IgD-negative memory B cell (primary cell): ENCODE measurements around the gene CAPN7. TPM values are rescaled to one million over a fixed set of nuclear protein-coding genes. Genes with fewer than 3 reads are reported as not detected.
"Not testable (repeated sequence)": the region's sequence is repeated elsewhere in the genome, so short reads cannot be mapped to it uniquely, and the experiment has no call there.

Experiments
- H3K27ac Mint-ChIP-seq, 3 donors: one replicate each; pipeline ENCODE4 v1.8.0; 2020 to 2022; ENCODE audit warnings: mild to moderate bottlenecking in 3 of 3, mixed read lengths in 3 of 3, moderate library complexity in 1 of 3
- H3K27me3 Mint-ChIP-seq: one replicate; pipeline ENCODE4 v1.8.0; 2021; ENCODE audit warnings: mixed read lengths
- H3K36me3 Mint-ChIP-seq: one replicate; pipeline ENCODE4 v1.8.0; 2020; ENCODE audit warnings: mild to moderate bottlenecking, mixed read lengths
- H3K4me1 Mint-ChIP-seq, 3 donors: one replicate each; pipeline ENCODE4 v1.8.0; 2020 to 2022; ENCODE audit warnings: mixed read lengths in 3 of 3, mild to moderate bottlenecking in 1 of 3
- H3K4me3 Mint-ChIP-seq, 4 donors: one replicate each; pipeline ENCODE4 v1.8.0; 2020 to 2022; ENCODE audit warnings: mild to moderate bottlenecking in 4 of 4, mixed read lengths in 4 of 4, moderate library complexity in 3 of 4
- H3K9me3 Mint-ChIP-seq, 3 donors: one replicate each; pipeline ENCODE4 v1.8.0; 2020 to 2021; ENCODE audit warnings: mixed read lengths in 3 of 3, mild to moderate bottlenecking in 1 of 3
- polyA plus RNA-seq: library from polyadenylated mRNA; unstranded; fragments of 300-500 nt; fragmentation: Illumina TruSeq; gene quantifications from one replicate; pipeline ENCODE4 v1.2.3, GENCODE V29; 2021

The CAPN7 gene
- 27.8 TPM for polyA plus RNA-seq

DNA sequence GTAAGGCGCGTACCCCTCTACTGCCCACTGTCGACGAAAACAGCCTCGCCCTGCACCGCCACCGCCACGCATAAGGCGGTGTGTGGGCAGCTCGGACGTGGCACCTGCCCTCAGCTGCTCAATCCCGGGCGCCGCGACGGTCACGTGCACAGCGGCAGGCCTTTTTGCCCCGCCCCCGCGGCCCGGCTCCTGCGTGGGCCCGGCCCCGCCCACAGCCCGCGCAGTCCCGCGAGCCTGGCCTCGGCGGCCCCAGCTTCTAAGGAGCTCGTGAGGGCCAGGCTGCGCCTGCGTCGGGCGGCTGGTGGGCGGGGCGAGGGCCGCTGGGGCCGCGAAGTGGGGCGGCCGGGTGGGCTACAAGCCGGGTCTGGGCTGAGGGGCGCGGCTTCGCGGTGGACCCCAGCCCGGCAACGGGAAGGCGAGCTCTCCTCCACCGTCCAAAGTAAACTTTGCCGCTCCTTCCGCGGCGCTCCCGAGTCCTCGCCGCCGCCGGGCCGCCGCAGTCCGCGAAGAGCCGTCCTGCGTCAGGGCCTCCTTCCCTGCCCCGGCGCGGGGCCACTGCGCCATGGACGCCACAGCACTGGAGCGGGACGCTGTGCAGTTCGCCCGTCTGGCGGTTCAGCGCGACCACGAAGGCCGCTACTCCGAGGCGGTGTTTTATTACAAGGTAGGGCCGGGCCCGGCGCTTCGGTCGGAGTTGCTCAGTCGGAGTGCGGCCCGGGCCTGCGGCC lies at the start of gene CAPN7:
Gene CAPN7 (plus strand): TSS at position 313 of the 728 bp plus-strand sequence. CDS start 250 bp downstream, at position 563.
- Mint-ChIP-seq H3K4me1 (peaks cover 10 to 21% (median 14%) of the 10 kb centered on the region in 3 donors), H3K27ac (peak within 1 kb of the TSS; percentile 43 to 88 (median 80)), H3K9me3 (no peaks in the 10 kb centered on the region), H3K36me3 (no peaks in the 10 kb centered on the region), H3K4me3 (peak within 1 kb of the TSS; percentile 76 to 97 (median 90)), H3K27me3 (no peaks in the 10 kb centered on the region)

DNA sequence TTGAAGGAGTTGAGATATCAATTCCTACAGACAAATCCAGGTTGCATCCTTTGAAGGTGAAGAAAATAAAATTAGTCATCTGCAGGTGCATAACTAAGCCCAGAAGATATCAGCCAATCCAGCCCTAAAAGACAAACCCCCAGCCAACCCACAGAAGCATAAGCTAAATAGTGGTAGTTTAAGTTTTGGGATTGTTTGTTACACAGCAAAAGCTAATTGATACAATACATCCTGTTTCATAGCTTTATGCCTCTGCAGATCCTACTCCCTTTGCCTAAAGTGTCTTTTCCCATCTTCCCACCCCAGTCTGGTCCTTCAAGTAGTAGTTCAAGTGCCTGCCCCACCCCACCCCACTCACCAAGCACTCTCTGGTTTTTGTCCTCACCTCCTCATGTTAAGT lies 48.6 kb upstream of the CAPN7 start:
- H3K4me3 Mint-ChIP-seq, result no peak overlapping the region
- peaks cover 30% of the 10 kb centered on the region for H3K27me3 Mint-ChIP-seq
- H3K4me1 Mint-ChIP-seq, result peaks cover 0 to 4% (median 1%) of the 10 kb centered on the region in 3 donors
- H3K9me3 Mint-ChIP-seq, result no peaks in the 10 kb centered on the region
- H3K36me3 Mint-ChIP-seq, result no peaks in the 10 kb centered on the region
- no peak overlapping the region for H3K27ac Mint-ChIP-seq

DNA sequence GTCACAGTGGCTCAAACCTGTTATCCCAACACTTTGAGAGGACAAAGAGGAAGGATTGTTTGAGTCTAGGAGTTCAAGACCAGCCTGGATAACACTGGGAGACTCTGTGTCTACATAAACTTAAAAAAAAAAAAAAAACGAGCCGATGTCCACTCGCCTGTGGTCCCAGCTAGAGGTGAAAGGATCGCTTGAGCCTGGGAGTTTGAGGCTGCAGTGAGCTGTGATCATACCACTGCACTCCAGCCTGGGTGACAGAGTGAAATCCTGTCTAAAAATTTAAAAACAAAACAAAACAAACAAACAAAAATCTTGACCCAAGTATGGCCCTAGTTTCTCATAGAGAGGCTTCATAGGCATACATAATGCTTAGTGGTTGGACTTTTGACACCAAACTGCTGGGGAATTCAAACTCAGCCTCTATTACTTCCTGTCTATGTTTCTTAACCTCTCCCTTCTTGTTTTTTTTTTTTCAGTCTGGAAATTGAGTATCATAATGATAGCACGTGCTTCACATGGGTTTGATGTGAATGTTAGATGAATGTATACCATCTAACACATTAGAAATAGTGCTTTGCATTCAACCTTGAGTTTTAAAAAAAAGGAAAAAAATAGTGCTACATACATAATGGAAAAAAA lies 46.4 kb upstream of the CAPN7 start:
- H3K9me3 Mint-ChIP-seq, result no peaks in the 10 kb centered on the region
- no peak overlapping the region for H3K27ac Mint-ChIP-seq
- H3K36me3 Mint-ChIP-seq, result no peaks in the 10 kb centered on the region
- no peak overlapping the region for H3K4me3 Mint-ChIP-seq
- H3K4me1 Mint-ChIP-seq, result peaks cover 0 to 4% (median 1%) of the 10 kb centered on the region in 3 donors
- peaks cover 17% of the 10 kb centered on the region for H3K27me3 Mint-ChIP-seq

DNA sequence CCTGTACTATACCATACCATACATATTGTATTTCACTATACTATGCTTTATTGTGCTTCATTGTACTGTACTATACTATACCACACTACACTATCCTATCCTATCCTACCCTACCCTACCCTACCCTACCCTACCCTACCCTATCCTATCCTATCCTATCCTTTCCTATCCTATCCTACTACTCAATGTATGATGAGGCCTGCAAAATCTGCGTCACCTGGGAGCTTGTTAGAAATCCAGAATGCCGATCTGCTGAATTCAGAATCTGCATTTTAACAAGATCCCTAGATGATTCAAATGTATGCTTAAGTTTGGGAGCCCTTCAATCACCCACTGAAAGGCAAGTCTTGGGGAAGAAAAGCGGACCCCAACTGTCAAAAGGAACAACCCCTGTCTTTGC lies 45.4 kb upstream of the CAPN7 start:
- no peak overlapping the region for H3K27ac Mint-ChIP-seq
- H3K4me1 Mint-ChIP-seq, result peaks cover 1 to 4% (median 1%) of the 10 kb centered on the region in 3 donors
- H3K27me3 Mint-ChIP-seq, result peaks cover 8% of the 10 kb centered on the region
- no peak overlapping the region for H3K4me3 Mint-ChIP-seq
- H3K9me3 Mint-ChIP-seq, result no peaks in the 10 kb centered on the region
- H3K36me3 Mint-ChIP-seq, result no peaks in the 10 kb centered on the region

DNA sequence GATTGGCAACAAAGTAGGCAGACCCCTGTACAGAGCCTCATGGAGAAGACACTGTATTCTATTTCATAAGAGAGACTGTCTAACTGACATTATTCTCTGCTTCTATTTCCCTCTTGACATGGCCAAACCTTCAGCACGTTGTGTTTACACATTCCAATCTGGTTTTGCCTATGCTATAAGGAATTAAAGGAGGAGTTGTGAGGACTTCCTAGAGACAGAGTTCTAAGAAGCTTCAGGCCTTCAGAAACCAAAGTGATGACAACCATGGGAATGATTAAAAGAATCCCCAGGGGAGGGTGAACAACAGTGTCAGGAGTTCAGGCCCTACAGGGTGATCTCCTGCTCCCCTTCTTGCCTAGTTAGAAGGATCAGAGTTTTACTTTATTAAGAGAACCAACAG lies 44.9 kb upstream of the CAPN7 start:
- peaks cover 8% of the 10 kb centered on the region for H3K27me3 Mint-ChIP-seq
- no peaks in the 10 kb centered on the region for H3K9me3 Mint-ChIP-seq
- peaks cover 3 to 6% (median 5%) of the 10 kb centered on the region in 3 donors for H3K4me1 Mint-ChIP-seq
- H3K36me3 Mint-ChIP-seq, result no peaks in the 10 kb centered on the region
- H3K27ac Mint-ChIP-seq, result no peak overlapping the region
- H3K4me3 Mint-ChIP-seq, result no peak overlapping the region

DNA sequence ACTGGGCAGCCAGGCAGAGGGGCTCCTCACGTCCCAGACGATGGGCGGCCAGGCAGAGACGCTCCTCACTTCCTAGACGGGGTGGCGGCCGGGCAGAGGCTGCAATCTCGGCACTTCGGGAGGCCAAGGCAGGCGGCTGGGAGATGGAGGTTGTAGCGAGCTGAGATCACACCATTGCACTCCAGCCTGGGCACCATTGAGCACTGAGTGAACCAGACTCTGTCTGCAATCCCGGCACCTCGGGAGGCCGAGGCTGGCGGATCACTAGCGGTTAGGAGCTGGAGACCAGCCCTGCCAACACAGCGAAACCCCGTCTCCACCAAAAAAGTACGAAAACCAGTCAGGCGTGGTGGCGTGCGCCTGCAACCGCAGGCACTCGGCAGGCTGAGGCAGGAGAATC lies 42.4 kb upstream of the CAPN7 start:
- not testable (repeated sequence) for H3K4me1 Mint-ChIP-seq, H3K9me3 Mint-ChIP-seq, H3K27ac Mint-ChIP-seq, H3K27me3 Mint-ChIP-seq, H3K36me3 Mint-ChIP-seq, H3K4me3 Mint-ChIP-seq

DNA sequence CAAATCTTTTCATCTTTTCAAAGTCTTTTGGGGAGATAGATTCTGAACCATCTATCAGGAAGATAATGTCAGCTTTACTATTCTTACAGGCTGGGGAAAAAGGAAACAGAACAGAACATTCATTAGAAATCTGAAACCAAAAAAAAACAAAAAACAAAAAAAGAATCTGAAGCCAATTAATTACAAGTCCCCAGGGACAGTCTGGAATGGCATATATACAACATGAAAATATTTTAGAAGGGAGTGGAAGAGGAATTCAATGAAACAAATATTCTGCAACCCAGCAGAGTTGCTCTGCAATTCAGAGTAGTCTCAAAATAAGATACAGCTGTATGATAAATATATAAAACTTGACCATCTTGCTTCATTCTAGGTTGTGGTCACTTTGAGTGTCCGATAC lies 41.7 kb upstream of the CAPN7 start:
- H3K36me3 Mint-ChIP-seq, result no peaks in the 10 kb centered on the region
- H3K27me3 Mint-ChIP-seq, result no peaks in the 10 kb centered on the region
- peaks cover 3 to 6% (median 5%) of the 10 kb centered on the region in 3 donors for H3K4me1 Mint-ChIP-seq
- no peaks in the 10 kb centered on the region for H3K9me3 Mint-ChIP-seq
- no peak overlapping the region for H3K4me3 Mint-ChIP-seq
- H3K27ac Mint-ChIP-seq, result no peak overlapping the region

DNA sequence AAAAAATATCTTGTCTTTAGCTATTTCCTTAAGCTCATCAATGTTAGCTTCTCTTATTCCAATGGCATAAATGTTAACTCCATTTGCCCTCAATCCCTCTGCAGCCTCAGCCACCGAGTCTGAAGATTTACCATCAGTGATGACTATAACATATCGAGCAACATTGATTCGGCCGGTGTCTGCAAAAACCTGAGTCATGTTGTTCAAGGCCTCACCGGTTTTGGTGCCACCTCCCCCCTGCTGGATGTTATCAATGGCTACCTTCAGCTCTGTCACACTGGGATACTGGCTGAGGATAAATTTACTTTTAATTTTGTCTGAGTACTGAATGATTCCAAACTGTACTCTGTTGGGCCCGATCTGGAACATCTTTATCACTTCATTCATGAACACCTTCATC lies 41.0 kb upstream of the CAPN7 start:
- Mint-ChIP-seq H3K9me3 (no peaks in the 10 kb centered on the region), H3K4me3 (no peak overlapping the region), H3K36me3 (no peaks in the 10 kb centered on the region), H3K4me1 (peaks cover 2 to 5% (median 2%) of the 10 kb centered on the region in 3 donors), H3K27me3 (no peaks in the 10 kb centered on the region), H3K27ac (no peak overlapping the region)

DNA sequence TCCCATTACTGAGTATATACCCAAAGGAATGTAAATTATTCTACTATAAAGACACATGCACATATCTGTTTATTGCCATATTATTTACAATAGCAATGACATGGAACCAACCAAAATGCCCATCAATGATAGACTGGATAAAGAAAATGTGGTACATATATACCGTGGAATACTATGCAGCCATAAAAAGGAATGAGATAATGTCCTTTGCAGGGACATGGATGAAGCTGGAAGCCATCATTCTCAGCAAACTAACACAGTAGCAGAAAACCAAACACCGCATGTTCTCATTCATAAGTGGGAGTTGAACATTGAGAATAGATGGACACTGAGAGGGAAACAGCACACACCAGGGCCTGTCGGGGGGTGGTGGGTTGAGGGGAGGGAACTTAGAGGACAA lies 39.7 kb upstream of the CAPN7 start:
- not testable (repeated sequence) for H3K36me3 Mint-ChIP-seq, H3K9me3 Mint-ChIP-seq, H3K4me1 Mint-ChIP-seq, H3K27ac Mint-ChIP-seq, H3K27me3 Mint-ChIP-seq
- peak overlapping the region in 1 of 4 donors; percentile 52 for H3K4me3 Mint-ChIP-seq

DNA sequence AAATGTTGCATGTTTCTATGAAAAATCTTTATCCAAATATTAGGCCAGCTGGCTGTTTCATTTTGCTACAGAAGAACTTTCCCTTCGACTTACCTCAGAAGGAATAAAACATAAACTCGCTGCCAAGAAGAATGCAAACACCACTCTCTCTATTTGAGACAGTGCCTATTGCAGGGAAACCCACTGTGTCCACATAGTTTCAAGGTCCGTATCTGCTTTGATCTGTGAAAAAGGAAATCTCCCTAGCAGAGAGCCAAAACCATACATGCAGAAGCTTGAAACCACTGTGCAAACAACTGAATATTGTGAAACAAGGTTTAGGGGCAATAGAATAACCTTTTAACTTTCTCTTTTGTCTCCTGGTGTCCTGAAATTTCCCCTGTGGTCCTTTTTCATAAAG lies 35.0 kb upstream of the CAPN7 start:
- Mint-ChIP-seq H3K36me3 (no peaks in the 10 kb centered on the region), H3K4me3 (no peak overlapping the region), H3K4me1 (peaks cover 0 to 3% (median 2%) of the 10 kb centered on the region in 3 donors), H3K27me3 (peaks cover 5% of the 10 kb centered on the region), H3K27ac (no peak overlapping the region), H3K9me3 (peaks cover 0 to 2% (median 0%) of the 10 kb centered on the region in 3 donors)

DNA sequence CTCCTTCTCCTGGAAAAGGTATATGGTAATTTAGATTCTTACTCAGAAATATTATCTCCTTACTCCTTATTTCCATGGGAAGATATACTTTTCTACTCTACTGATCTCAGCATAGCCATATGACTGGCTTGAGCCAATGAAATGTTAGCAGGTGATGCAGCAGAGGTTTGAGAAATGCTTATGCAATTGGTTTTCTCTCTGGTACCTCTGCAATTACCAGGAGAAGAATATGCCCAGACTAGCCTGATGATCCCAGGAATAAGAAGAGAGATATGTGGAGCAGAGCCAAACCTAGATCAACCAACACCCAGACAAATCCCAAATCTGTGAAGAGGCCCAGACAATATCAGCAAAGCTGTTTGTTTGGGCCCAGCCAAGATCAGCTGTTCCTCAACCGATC lies 33.2 kb upstream of the CAPN7 start:
- Mint-ChIP-seq H3K9me3 (peaks cover 0 to 2% (median 0%) of the 10 kb centered on the region in 3 donors), H3K27me3 (peaks cover 8% of the 10 kb centered on the region), H3K36me3 (no peaks in the 10 kb centered on the region), H3K27ac (no peak overlapping the region), H3K4me1 (peaks cover 0 to 3% (median 2%) of the 10 kb centered on the region in 3 donors), H3K4me3 (no peak overlapping the region)

DNA sequence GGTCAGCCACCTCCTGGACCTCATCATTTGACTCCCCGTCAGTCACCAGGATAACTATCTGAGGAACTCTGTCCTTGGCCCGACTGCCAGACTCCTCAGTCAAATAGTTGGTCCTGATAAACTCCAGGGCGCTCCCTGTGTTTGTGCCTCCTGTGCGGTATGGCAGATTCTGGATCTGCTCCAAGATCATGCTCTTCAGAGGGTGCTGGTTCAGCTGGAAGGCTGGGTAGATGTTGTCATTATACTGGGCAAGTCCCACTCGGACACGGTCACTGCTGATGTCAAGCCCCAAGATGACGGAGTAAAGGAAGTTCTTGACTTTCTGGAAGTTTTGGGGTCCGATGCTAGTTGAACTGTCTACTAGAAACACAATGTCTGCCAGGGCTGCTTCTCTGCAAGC lies 31.1 kb upstream of the CAPN7 start:
- H3K36me3 Mint-ChIP-seq, result no peaks in the 10 kb centered on the region

DNA sequence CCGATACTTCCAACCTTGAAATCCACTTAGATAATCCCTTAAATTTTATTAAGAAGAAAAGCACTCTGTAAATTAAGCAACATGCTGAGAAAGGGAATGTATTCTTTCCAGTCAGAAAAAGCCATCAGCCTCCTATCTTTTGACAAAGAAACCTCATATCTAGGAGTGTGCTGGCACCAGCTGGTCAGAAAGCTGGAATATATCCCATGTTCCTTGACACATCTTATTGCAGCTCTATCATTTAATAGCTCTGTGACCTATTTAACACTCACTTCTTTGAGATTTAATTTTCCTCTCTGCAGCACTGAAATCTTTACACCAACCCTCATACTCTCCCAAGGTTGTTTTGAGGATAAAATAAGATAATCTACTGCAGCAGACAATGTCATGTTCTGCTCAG lies 30.4 kb upstream of the CAPN7 start:
- peaks cover 8% of the 10 kb centered on the region for H3K27me3 Mint-ChIP-seq
- no peak overlapping the region for H3K27ac Mint-ChIP-seq
- peaks cover 0 to 2% (median 0%) of the 10 kb centered on the region in 3 donors for H3K9me3 Mint-ChIP-seq
- H3K4me3 Mint-ChIP-seq, result no peak overlapping the region
- peaks cover 9 to 12% (median 10%) of the 10 kb centered on the region in 3 donors for H3K4me1 Mint-ChIP-seq
- no peaks in the 10 kb centered on the region for H3K36me3 Mint-ChIP-seq

More for the DNA sequence above, 31.1 kb upstream of the CAPN7 start:
- H3K27me3 Mint-ChIP-seq, result peaks cover 8% of the 10 kb centered on the region
- peaks cover 0 to 2% (median 0%) of the 10 kb centered on the region in 3 donors for H3K9me3 Mint-ChIP-seq
- peaks cover 2 to 10% (median 4%) of the 10 kb centered on the region in 3 donors for H3K4me1 Mint-ChIP-seq
- no peak overlapping the region for H3K4me3 Mint-ChIP-seq
- no peak overlapping the region for H3K27ac Mint-ChIP-seq

DNA sequence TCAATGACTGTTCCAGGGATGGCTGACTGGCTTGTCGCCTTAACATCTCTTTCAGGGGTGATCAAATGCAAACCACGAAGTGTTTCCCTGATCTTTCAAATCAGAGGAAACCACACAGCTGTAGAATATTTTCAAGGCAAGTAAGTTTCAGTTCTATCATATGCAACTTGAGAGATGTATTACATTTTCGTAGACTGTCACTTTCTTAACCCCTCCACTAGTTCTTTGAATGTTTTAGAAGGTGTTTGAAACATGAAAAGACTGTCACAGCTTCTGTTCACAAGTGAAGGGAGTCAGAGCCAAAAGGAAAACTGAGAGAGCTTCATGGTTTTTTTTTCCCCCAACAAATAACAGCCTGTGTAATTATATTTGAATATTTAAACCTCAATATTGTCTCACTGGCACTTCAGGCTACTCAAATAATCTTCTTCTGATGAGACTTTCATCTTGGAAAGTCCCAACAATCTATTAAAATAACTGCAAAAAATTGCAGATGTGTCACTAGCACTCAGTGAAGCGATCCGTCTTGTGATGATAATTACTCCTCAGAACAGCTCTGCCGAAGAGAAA lies 25.9 kb upstream of the CAPN7 start:
- Mint-ChIP-seq H3K36me3 (no peaks in the 10 kb centered on the region), H3K27ac (peak overlapping the region; percentile 18 to 76 (median 26)), H3K4me1 (peaks cover 10 to 14% (median 12%) of the 10 kb centered on the region in 3 donors), H3K9me3 (no peaks in the 10 kb centered on the region), H3K27me3 (peaks cover 6% of the 10 kb centered on the region), H3K4me3 (peak overlapping the region in 3 of 4 donors; percentile 41 to 69 (median 60))

DNA sequence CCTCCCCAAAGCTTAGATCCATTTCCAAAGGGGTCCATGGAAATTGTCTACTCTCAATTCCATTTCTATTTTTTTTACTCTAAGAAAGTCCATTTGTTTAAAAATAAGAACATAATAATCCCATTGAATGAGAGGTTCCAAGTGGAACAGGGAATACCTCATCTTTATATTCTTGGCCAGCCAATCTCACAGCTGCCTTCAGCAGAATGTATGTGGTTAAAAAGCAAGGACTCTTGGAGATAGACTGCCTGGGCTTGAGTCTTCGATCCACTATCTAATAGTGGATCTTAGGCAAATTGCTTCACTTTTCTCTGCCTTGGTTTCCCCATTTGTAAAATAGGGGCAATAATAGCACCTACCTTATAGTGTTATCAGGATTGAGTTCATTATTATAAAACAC lies 24.5 kb upstream of the CAPN7 start:
- Mint-ChIP-seq H3K4me3 (no peak overlapping the region), H3K27me3 (no peaks in the 10 kb centered on the region), H3K36me3 (no peaks in the 10 kb centered on the region), H3K4me1 (peaks cover 8 to 14% (median 12%) of the 10 kb centered on the region in 3 donors), H3K9me3 (no peaks in the 10 kb centered on the region), H3K27ac (no peak overlapping the region)
